Erythroblast (primary cell): ENCODE data around the gene TSHZ3.

ENCODE experiments used
- GATA1 ChIP-seq: IDR thresholded peaks from 2 replicates; pipeline ENCODE4 v1.6.1; 2011; ENCODE audit warnings: low read depth, mild to moderate bottlenecking, control low read depth, low read length, moderate library complexity
- POLR2A ChIP-seq: IDR thresholded peaks from 2 replicates; pipeline ENCODE4 v1.6.1; 2011; ENCODE audit warnings: mild to moderate bottlenecking, low read length

- TF ChIP-seq POLR2A (no peak), GATA1 (no peak)
Measured at GRCh38 chr19:31263328-31263727, 85.9 kb downstream of the TSHZ3 start.
